GM12878 (cell line): ENCODE results near the gene FAM110A. TPM values are rescaled to one million over a fixed set of nuclear protein-coding genes. Genes with fewer than 3 reads are reported as not detected.

Source experiments
- ATAC-seq: fragments of 200-7000 bp; cut with Tn5 transposase; 3 replicates; pipeline ENCODE4 v1.9.1; 2020; ENCODE audit warnings: mild to moderate bottlenecking, moderate library complexity
- BruUV-seq: library from RNA; stranded (reverse); fragments of 400-500 nt; replicated peaks from 2 replicates; lab custom pipeline; 2021; lab: Mats Ljungman, UMichigan
- CTCF ChIA-PET: fragments of 300-600 bp; sonication (Branson Sonifier 250); formaldehyde crosslinking; extraction: SDS; loops from one replicate; lab custom pipeline; 2021; ENCODE audit warnings: inconsistent platforms; lab: Yijun Ruan, JAX
- POLR2A ChIA-PET: fragments of 350-600 bp; formaldehyde crosslinking; extraction: SDS; loops from one replicate; lab custom pipeline; 2021; ENCODE audit warnings: inconsistent platforms; lab: Charles Lee
- RAD21 ChIA-PET: fragments of 300-600 bp; sonication (Branson Sonifier 250); formaldehyde crosslinking; loops from one replicate; lab custom pipeline; 2023; ENCODE audit warnings: antibody characterized with exemption; ENCODE audit not compliant: unreplicated experiment; lab: Charles Lee
- SMC1A ChIA-PET: fragments of 300-600 bp; sonication (Branson Sonifier 250); formaldehyde crosslinking; loops from one replicate; lab custom pipeline; 2023; ENCODE audit not compliant: unreplicated experiment, uncharacterized antibody; lab: Charles Lee
- DNase-seq: peaks from one replicate; pipeline ENCODE4 v3.0.0-alpha.2; 2011; ENCODE audit warnings: low read depth, low spot score
- FAIRE-seq: peaks from 3 replicates; lab custom pipeline; 2011; peaks lifted over from hg19 to GRCh38; lab: Jason Lieb, UNC
- H2AFZ ChIP-seq: 2 replicates; pipeline ENCODE4 v1.6.0; 2011; ENCODE audit warnings: low read depth, low read length, control low read depth; ENCODE audit not compliant: control insufficient read depth
- H3K27ac ChIP-seq: 2 replicates; pipeline ENCODE4 v1.5.1; 2011; ENCODE audit warnings: control low read depth; ENCODE audit not compliant: control insufficient read depth, insufficient read depth
- H3K27me3 ChIP-seq, 2 experiments: replicated peaks in 1 of 2; 2 replicates each; pipeline versions ENCODE4 v1.6.0 to v1.6.1; 2011; ENCODE audit warnings: low read length in 1 of 2; ENCODE audit not compliant: control insufficient read depth in 2 of 2, insufficient read depth in 2 of 2
- H3K36me3 ChIP-seq, 2 experiments: 2 replicates each; pipeline ENCODE4 v1.5.1; 2011; ENCODE audit warnings: low read length in 1 of 2; ENCODE audit not compliant: control insufficient read depth in 2 of 2, insufficient read depth in 2 of 2
- H3K4me1 ChIP-seq: 2 replicates; pipeline ENCODE4 v1.6.1; 2011; ENCODE audit warnings: mild to moderate bottlenecking, low read length, moderate library complexity, mixed read lengths; ENCODE audit not compliant: control insufficient read depth, insufficient read depth
- H3K4me2 ChIP-seq: 2 replicates; pipeline ENCODE4 v1.6.0; 2011; ENCODE audit warnings: control low read depth; ENCODE audit not compliant: control insufficient read depth, insufficient read depth
- H3K4me3 ChIP-seq: fragments of 200-600 bp; sonication (generic); 2 replicates; pipeline ENCODE4 v1.5.1; 2016
- H3K79me2 ChIP-seq: 2 replicates; pipeline ENCODE4 v1.6.0; 2011; ENCODE audit warnings: low read length; ENCODE audit not compliant: control insufficient read depth, insufficient read depth
- H3K9ac ChIP-seq: 2 replicates; pipeline ENCODE4 v1.8.0; 2011; ENCODE audit warnings: low read length, control low read depth, mixed read lengths; ENCODE audit not compliant: control insufficient read depth, insufficient read depth
- H3K9me3 ChIP-seq: replicated peaks from 3 replicates; pipeline ENCODE4 v1.5.1; 2011; ENCODE audit warnings: mild to moderate bottlenecking, low read length; ENCODE audit not compliant: control insufficient read depth, insufficient read depth
- H4K20me1 ChIP-seq: 2 replicates; pipeline ENCODE4 v1.6.0; 2011; ENCODE audit not compliant: control insufficient read depth, insufficient read depth
- EP300 ChIP-seq, 2 experiments: fragments of 150-350 bp in 1 of 2; IDR thresholded peaks; 2 replicates each; pipeline ENCODE4 v1.6.1; 2011 to 2012; ENCODE audit warnings: low read depth in 2 of 2, low read length in 2 of 2, borderline replicate concordance in 1 of 2, improper control_type of control experiment in 1 of 2, inconsistent platforms in 1 of 2; ENCODE audit not compliant: control insufficient read depth in 1 of 2
- GATAD2B ChIP-seq: fragments of 450-650 bp; conservative IDR thresholded peaks from 2 replicates; pipeline ENCODE4 v1.6.1; 2017; ENCODE audit warnings: low read depth, mild to moderate bottlenecking, moderate library complexity
- MEF2A ChIP-seq: IDR thresholded peaks from 2 replicates; pipeline ENCODE4 v1.6.1; 2011; ENCODE audit warnings: low read depth, mild to moderate bottlenecking, low read length, moderate library complexity; ENCODE audit not compliant: insufficient read depth
- ZNF207 ChIP-seq: fragments of 450-650 bp; IDR thresholded peaks from 2 replicates; pipeline ENCODE4 v1.6.1; 2014; ENCODE audit warnings: antibody characterized with exemption, mild to moderate bottlenecking, borderline replicate concordance
- WGBS: methylation state at CpG from one replicate; pipeline ENCODE4 v1.1.6; 2016; ENCODE audit warnings: low lambda C conversion rate; ENCODE audit not compliant: insufficient replicate concordance, insufficient coverage; ENCODE audit errors: missing lambda C conversion rate; 5-methylcytosine and 5-hydroxymethylcytosine counted together
- in situ Hi-C: fragments of 300-500 bp; cut with MboI; formaldehyde crosslinking; loops from 9 replicates; pipeline ENCODE4 v1.14.3; 2018; ENCODE audit warnings: mixed read lengths
- intact Hi-C: fragments of 100-400 bp; cut with micrococcal nuclease; formaldehyde crosslinking; loops from one replicate; pipeline ENCODE4 v1.14.2; 2022; ENCODE audit not compliant: unreplicated experiment
- polyA plus RNA-seq, 11 experiments: library from polyadenylated mRNA; depleted of rRNA in 4 of 11; unstranded in 6 of 11; stranded (reverse) in 5 of 11; fragments of >200 nt; fragmentation: Nextera tagmentation in 4 of 11; fragmentation: Illumina TruSeq in 1 of 11; extraction: Ambion mirVana in 4 of 11; extraction: Trizol in 1 of 11; gene quantifications; 1 replicate in 1 of 11; 2 replicates in 10 of 11; pipeline versions ENCODE4 v1.2.1 to v1.2.3, GENCODE V29; 2011 to 2016; ENCODE audit warnings: inconsistent platforms in 2 of 11, missing spikeins in 2 of 11, low read depth in 1 of 11
- total RNA-seq, 4 experiments: library from RNA; depleted of rRNA in 3 of 4; stranded (reverse); fragments of >200 nt in 3 of 4; fragmentation: Illumina TruSeq in 1 of 4; extraction: Trizol in 1 of 4; gene quantifications; 2 replicates each; pipeline versions ENCODE4 v1.2.1 to v1.2.3, GENCODE V29; 2013 to 2021
- TF ChIP-seq, protein P1 (sequence below): fragments of 450-650 bp; IDR thresholded peaks from 2 replicates; pipeline ENCODE4 v1.6.1; 2017; ENCODE audit warnings: mild to moderate bottlenecking, moderate library complexity
- TF ChIP-seq, protein P2 (sequence below): fragments of 450-650 bp; IDR thresholded peaks from 2 replicates; pipeline ENCODE4 v1.6.1; 2017; ENCODE audit warnings: borderline replicate concordance
- TF ChIP-seq, protein P3 (sequence below): fragments of 450-650 bp; IDR thresholded peaks from 2 replicates; pipeline ENCODE4 v1.6.1; 2017; ENCODE audit warnings: mild to moderate bottlenecking, moderate library complexity
- TF ChIP-seq, protein P4 (sequence below): IDR thresholded peaks from 2 replicates; pipeline ENCODE4 v1.6.1; 2011; ENCODE audit warnings: borderline replicate concordance, low read depth, mild to moderate bottlenecking, moderate library complexity, mixed read lengths, low read length; ENCODE audit not compliant: insufficient read depth; ENCODE audit errors: extremely low read length
- TF ChIP-seq, protein P5 (sequence below): fragments of 450-650 bp; IDR thresholded peaks from 2 replicates; pipeline ENCODE4 v1.6.1; 2018; ENCODE audit warnings: borderline replicate concordance, mild to moderate bottlenecking; ENCODE audit not compliant: partially characterized antibody

Gene FAM110A
- total and polyA plus RNA-seq, 10 of the 15 experiments (the other 5 are each of a cell fraction or from before 2014, with no cell fraction given): 1.1 to 14.8 (median 7.4) TPM

DNA sequence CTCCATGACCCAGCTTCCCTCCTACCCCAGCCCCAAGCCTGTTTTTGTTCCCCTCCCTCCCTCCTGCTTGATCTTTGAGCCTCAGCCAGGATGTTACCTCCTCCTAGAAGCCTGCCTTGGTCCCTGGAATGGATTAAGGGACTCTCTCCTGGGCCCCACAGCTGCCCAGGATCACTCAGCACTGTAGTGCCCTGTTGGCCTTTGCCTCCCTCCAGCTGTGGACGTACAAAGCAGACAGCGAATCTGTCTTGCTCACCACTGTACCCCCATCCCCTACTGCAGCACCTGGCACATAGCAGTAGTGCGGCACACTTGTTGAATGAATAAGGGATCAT lies 11.8 kb upstream of the FAM110A start:
- FAIRE-seq (no peak), ATAC-seq (no peak), DNase-seq (no peak)
- no peak overlapping the region for H3K9ac ChIP-seq
- in situ Hi-C loops (no loop called here), intact Hi-C loops (no loop called here)
- no peaks in the 10 kb centered on the region for H3K36me3 ChIP-seq
- no peaks in the 10 kb centered on the region for H3K79me2 ChIP-seq
- H3K4me2 ChIP-seq: no peak overlapping the region
- BruUV-seq: no TSS peak
- no peak overlapping the region for H2AFZ ChIP-seq
- 77% methylated on average over 3 of the region's 3 CpGs for WGBS
- H3K9me3 ChIP-seq: no peaks in the 10 kb centered on the region; the same call in 2 of the 3 replicates
- ChIA-PET POLR2A (no interaction called here), CTCF (no interaction called here), SMC1A (no interaction called here), RAD21 (no interaction called here)
- no peaks in the 10 kb centered on the region for H3K27me3 ChIP-seq
- H4K20me1 ChIP-seq: no peaks in the 10 kb centered on the region; the same call in 1 of the 2 replicates
- H3K27ac ChIP-seq: no peak overlapping the region
- no peaks in the 10 kb centered on the region; the same call in 1 of the 2 replicates for H3K4me1 ChIP-seq
- no peak overlapping the region for H3K4me3 ChIP-seq
- no peak for TF ChIP-seq MEF2A
- TF ChIP-seq, protein P1, sequence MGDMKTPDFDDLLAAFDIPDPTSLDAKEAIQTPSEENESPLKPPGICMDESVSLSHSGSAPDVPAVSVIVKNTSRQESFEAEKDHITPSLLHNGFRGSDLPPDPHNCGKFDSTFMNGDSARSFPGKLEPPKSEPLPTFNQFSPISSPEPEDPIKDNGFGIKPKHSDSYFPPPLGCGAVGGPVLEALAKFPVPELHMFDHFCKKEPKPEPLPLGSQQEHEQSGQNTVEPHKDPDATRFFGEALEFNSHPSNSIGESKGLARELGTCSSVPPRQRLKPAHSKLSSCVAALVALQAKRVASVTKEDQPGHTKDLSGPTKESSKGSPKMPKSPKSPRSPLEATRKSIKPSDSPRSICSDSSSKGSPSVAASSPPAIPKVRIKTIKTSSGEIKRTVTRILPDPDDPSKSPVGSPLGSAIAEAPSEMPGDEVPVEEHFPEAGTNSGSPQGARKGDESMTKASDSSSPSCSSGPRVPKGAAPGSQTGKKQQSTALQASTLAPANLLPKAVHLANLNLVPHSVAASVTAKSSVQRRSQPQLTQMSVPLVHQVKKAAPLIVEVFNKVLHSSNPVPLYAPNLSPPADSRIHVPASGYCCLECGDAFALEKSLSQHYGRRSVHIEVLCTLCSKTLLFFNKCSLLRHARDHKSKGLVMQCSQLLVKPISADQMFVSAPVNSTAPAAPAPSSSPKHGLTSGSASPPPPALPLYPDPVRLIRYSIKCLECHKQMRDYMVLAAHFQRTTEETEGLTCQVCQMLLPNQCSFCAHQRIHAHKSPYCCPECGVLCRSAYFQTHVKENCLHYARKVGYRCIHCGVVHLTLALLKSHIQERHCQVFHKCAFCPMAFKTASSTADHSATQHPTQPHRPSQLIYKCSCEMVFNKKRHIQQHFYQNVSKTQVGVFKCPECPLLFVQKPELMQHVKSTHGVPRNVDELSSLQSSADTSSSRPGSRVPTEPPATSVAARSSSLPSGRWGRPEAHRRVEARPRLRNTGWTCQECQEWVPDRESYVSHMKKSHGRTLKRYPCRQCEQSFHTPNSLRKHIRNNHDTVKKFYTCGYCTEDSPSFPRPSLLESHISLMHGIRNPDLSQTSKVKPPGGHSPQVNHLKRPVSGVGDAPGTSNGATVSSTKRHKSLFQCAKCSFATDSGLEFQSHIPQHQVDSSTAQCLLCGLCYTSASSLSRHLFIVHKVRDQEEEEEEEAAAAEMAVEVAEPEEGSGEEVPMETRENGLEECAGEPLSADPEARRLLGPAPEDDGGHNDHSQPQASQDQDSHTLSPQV: no peak
- TF ChIP-seq, protein P2, sequence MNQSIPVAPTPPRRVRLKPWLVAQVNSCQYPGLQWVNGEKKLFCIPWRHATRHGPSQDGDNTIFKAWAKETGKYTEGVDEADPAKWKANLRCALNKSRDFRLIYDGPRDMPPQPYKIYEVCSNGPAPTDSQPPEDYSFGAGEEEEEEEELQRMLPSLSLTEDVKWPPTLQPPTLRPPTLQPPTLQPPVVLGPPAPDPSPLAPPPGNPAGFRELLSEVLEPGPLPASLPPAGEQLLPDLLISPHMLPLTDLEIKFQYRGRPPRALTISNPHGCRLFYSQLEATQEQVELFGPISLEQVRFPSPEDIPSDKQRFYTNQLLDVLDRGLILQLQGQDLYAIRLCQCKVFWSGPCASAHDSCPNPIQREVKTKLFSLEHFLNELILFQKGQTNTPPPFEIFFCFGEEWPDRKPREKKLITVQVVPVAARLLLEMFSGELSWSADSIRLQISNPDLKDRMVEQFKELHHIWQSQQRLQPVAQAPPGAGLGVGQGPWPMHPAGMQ: no peak
- TF ChIP-seq, protein P3, sequence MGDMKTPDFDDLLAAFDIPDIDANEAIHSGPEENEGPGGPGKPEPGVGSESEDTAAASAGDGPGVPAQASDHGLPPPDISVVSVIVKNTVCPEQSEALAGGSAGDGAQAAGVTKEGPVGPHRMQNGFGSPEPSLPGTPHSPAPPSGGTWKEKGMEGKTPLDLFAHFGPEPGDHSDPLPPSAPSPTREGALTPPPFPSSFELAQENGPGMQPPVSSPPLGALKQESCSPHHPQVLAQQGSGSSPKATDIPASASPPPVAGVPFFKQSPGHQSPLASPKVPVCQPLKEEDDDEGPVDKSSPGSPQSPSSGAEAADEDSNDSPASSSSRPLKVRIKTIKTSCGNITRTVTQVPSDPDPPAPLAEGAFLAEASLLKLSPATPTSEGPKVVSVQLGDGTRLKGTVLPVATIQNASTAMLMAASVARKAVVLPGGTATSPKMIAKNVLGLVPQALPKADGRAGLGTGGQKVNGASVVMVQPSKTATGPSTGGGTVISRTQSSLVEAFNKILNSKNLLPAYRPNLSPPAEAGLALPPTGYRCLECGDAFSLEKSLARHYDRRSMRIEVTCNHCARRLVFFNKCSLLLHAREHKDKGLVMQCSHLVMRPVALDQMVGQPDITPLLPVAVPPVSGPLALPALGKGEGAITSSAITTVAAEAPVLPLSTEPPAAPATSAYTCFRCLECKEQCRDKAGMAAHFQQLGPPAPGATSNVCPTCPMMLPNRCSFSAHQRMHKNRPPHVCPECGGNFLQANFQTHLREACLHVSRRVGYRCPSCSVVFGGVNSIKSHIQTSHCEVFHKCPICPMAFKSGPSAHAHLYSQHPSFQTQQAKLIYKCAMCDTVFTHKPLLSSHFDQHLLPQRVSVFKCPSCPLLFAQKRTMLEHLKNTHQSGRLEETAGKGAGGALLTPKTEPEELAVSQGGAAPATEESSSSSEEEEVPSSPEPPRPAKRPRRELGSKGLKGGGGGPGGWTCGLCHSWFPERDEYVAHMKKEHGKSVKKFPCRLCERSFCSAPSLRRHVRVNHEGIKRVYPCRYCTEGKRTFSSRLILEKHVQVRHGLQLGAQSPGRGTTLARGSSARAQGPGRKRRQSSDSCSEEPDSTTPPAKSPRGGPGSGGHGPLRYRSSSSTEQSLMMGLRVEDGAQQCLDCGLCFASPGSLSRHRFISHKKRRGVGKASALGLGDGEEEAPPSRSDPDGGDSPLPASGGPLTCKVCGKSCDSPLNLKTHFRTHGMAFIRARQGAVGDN: no peak
- no peak for TF ChIP-seq GATAD2B
- TF ChIP-seq, protein P4, sequence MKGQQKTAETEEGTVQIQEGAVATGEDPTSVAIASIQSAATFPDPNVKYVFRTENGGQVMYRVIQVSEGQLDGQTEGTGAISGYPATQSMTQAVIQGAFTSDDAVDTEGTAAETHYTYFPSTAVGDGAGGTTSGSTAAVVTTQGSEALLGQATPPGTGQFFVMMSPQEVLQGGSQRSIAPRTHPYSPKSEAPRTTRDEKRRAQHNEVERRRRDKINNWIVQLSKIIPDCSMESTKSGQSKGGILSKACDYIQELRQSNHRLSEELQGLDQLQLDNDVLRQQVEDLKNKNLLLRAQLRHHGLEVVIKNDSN: no peak
- TF ChIP-seq EP300 (IDR thresholded peaks at IDR 0.05; ENCODE audit: borderline replicate concordance in 1 of 2, control insufficient read depth in 1 of 2, low read depth in 2 of 2, low read length in 2 of 2): no peak
- TF ChIP-seq ZNF207: no peak
- TF ChIP-seq, protein P5, sequence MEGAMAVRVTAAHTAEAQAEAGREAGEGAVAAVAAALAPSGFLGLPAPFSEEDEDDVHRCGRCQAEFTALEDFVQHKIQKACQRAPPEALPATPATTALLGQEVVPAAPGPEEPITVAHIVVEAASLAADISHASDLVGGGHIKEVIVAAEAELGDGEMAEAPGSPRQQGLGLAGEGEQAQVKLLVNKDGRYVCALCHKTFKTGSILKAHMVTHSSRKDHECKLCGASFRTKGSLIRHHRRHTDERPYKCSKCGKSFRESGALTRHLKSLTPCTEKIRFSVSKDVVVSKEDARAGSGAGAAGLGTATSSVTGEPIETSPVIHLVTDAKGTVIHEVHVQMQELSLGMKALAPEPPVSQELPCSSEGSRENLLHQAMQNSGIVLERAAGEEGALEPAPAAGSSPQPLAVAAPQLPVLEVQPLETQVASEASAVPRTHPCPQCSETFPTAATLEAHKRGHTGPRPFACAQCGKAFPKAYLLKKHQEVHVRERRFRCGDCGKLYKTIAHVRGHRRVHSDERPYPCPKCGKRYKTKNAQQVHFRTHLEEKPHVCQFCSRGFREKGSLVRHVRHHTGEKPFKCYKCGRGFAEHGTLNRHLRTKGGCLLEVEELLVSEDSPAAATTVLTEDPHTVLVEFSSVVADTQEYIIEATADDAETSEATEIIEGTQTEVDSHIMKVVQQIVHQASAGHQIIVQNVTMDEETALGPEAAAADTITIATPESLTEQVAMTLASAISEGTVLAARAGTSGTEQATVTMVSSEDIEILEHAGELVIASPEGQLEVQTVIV: no peak
